ENCODE data around the gene TMEM132E.

DNA sequence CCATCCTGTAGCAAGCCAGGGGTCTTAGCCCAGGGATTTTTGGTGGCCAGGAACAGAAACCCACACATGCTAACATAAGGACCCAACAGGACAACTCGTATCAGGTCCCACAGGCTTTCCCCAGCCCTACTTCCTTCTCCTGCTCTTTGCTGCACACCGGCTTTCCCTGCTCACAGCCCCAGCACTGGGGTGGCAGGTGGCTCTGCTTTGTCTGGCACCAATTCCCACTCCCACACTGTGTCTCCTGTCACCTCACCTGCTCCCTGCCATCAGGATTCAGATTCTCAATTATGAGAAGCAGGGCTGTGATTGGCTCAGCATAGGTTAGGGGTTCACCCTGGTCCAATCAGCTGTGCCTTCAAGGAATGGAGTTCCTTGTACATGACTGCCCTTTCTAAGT, 94.1 kb downstream of the TMEM132E start:
- TF ChIP-seq CTCF (IDR thresholded peaks at IDR 0.05) = no peak
- TF ChIP-seq POLR2A (IDR thresholded peaks at IDR 0.05) = no peak

Measured in vagina (tissue), 2 donors.